ENCODE data around the gene DNAJC13. TPM values are rescaled to one million over a fixed set of nuclear protein-coding genes. Genes with fewer than 3 reads are reported as not detected.

Gene DNAJC13
- total RNA-seq, 4 donors from 2014 or later = 43.1 to 52.4 (median 48.8) TPM

GRCh38 chr3:132488151-132488550 is 70.8 kb downstream of the DNAJC13 start:
- peaks cover 36 to 98% (median 66%) of the 10 kb centered on the region in 4 donors for H3K36me3 ChIP-seq
- intact Hi-C loops (cut with DNase I) = no loop called here
- DNase-seq (ENCODE audit: extremely low spot score) = no peak
- H3K27ac ChIP-seq (replicated peaks in 1 of 4) = no peak overlapping the region
- H3K4me1 ChIP-seq = no peaks in the 10 kb centered on the region
- no peaks in the 10 kb centered on the region for H3K9me3 ChIP-seq
- H3K4me3 ChIP-seq = no peak overlapping the region
- no peaks in the 10 kb centered on the region for H3K27me3 ChIP-seq
- TF ChIP-seq EP300 (IDR thresholded peaks at IDR 0.05) (no peak), POLR2A (IDR thresholded peaks at IDR 0.05; ENCODE audit: low read depth) (no peak), POLR2AphosphoS5 (IDR thresholded peaks at IDR 0.05) (no peak)
- TF ChIP-seq, protein P1, sequence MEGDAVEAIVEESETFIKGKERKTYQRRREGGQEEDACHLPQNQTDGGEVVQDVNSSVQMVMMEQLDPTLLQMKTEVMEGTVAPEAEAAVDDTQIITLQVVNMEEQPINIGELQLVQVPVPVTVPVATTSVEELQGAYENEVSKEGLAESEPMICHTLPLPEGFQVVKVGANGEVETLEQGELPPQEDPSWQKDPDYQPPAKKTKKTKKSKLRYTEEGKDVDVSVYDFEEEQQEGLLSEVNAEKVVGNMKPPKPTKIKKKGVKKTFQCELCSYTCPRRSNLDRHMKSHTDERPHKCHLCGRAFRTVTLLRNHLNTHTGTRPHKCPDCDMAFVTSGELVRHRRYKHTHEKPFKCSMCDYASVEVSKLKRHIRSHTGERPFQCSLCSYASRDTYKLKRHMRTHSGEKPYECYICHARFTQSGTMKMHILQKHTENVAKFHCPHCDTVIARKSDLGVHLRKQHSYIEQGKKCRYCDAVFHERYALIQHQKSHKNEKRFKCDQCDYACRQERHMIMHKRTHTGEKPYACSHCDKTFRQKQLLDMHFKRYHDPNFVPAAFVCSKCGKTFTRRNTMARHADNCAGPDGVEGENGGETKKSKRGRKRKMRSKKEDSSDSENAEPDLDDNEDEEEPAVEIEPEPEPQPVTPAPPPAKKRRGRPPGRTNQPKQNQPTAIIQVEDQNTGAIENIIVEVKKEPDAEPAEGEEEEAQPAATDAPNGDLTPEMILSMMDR (IDR thresholded peaks at IDR 0.05) = no peak
- 94% methylated on average over 2 of the region's 2 CpGs for WGBS

GRCh38 chr3:132499071-132499470 is 81.8 kb downstream of the DNAJC13 start:
- WGBS = 95% methylated on average over 3 of the region's 3 CpGs
- Histone ChIP-seq H3K27ac (replicated peaks in 1 of 4) (no peak overlapping the region), H3K36me3 (peaks cover 63 to 98% (median 83%) of the 10 kb centered on the region in 4 donors), H3K9me3 (no peaks in the 10 kb centered on the region), H3K27me3 (no peaks in the 10 kb centered on the region), H3K4me3 (no peak overlapping the region), H3K4me1 (no peaks in the 10 kb centered on the region)
- TF ChIP-seq POLR2A (IDR thresholded peaks at IDR 0.05; ENCODE audit: low read depth) = no peak
- no peak for TF ChIP-seq POLR2AphosphoS5 (IDR thresholded peaks at IDR 0.05)
- TF ChIP-seq, protein P1 (IDR thresholded peaks at IDR 0.05) = no peak
- TF ChIP-seq EP300 (IDR thresholded peaks at IDR 0.05) = no peak
- intact Hi-C loops (cut with DNase I) = loop anchor here (10.0 kb wide), 1 partner anchor 196 kb away; no protein-coding TSS in a partner anchor
- DNase-seq (ENCODE audit: extremely low spot score) = no peak

DNA sequence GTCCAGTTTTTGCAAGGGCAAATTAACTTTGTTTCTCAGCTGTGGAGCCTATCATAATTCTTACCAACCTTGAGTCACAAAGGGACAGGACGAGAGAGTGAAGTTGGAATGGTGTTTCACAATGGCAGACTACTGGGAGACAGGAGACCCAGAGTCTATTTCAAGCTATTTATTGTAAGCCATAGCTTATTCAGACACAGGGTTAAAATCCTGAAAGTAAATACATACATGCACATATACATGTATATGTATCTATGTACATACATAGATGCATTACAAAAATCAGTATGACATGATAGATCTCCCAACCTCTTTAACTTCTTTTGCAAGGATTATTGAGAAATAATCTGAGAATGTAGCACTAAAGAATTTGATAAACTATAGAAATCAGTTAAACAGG is 86.3 kb downstream of the DNAJC13 start:
- no peak for DNase-seq (ENCODE audit: extremely low spot score)
- H3K4me1 ChIP-seq = no peaks in the 10 kb centered on the region
- intact Hi-C loops (cut with DNase I) = no loop called here
- peaks cover 57 to 99% (median 80%) of the 10 kb centered on the region in 4 donors for H3K36me3 ChIP-seq
- TF ChIP-seq POLR2A (IDR thresholded peaks at IDR 0.05; ENCODE audit: low read depth) (no peak), EP300 (IDR thresholded peaks at IDR 0.05) (no peak), POLR2AphosphoS5 (IDR thresholded peaks at IDR 0.05) (no peak)
- TF ChIP-seq, protein P1 (IDR thresholded peaks at IDR 0.05) = no peak
- no peak overlapping the region for H3K27ac ChIP-seq (replicated peaks in 1 of 4)
- no peaks in the 10 kb centered on the region for H3K9me3 ChIP-seq
- WGBS = 85% methylated on average over 1 of the region's 1 CpG
- no peaks in the 10 kb centered on the region for H3K27me3 ChIP-seq
- H3K4me3 ChIP-seq = no peak overlapping the region

- no peaks in the 10 kb centered on the region for H3K4me1 ChIP-seq
- no peak for DNase-seq (ENCODE audit: extremely low spot score)
- intact Hi-C loops (cut with DNase I) = no loop called here
- no peaks in the 10 kb centered on the region for H3K9me3 ChIP-seq
- H3K27ac ChIP-seq (replicated peaks in 1 of 4) = no peak overlapping the region
- no peak for TF ChIP-seq POLR2A (IDR thresholded peaks at IDR 0.05; ENCODE audit: low read depth)
- no peak for TF ChIP-seq POLR2AphosphoS5 (IDR thresholded peaks at IDR 0.05)
- TF ChIP-seq, protein P1 (IDR thresholded peaks at IDR 0.05) = no peak
- no peak for TF ChIP-seq EP300 (IDR thresholded peaks at IDR 0.05)
- H3K27me3 ChIP-seq = no peaks in the 10 kb centered on the region
- H3K36me3 ChIP-seq = peaks cover 56 to 99% (median 78%) of the 10 kb centered on the region in 4 donors
- H3K4me3 ChIP-seq = no peak overlapping the region
Observed at GRCh38 chr3:132504375-132504933, 87.2 kb downstream of the DNAJC13 start.

DNA sequence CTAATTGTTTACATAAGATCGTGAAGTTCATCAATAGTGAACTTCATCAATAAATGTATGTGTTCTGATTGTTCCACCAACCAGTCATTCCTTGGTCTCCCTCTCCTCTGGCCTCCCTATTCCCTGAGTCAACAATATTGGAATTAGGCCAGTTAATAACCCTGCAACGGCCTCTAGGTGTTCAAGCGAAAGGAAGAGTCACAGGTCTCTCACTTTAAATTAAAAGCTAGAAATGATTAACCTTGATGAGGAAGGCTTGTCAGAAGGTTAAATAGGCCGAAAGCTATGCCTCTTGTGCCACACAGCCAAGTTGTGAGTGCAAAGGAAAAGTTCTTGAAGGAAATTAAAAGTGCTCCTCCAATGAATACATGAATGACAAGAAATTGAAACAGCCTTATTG is 90.4 kb downstream of the DNAJC13 start:
- 96% methylated on average over 4 of the region's 4 CpGs for WGBS
- intact Hi-C loops (cut with DNase I) = no loop called here
- Histone ChIP-seq H3K27me3 (no peaks in the 10 kb centered on the region), H3K27ac (replicated peaks in 1 of 4) (no peak overlapping the region), H3K9me3 (no peaks in the 10 kb centered on the region), H3K4me1 (no peaks in the 10 kb centered on the region), H3K4me3 (no peak overlapping the region), H3K36me3 (peaks cover 36 to 97% (median 66%) of the 10 kb centered on the region in 4 donors)
- no peak for DNase-seq (ENCODE audit: extremely low spot score)
- TF ChIP-seq POLR2AphosphoS5 (IDR thresholded peaks at IDR 0.05) (no peak), EP300 (IDR thresholded peaks at IDR 0.05) (no peak), POLR2A (IDR thresholded peaks at IDR 0.05; ENCODE audit: low read depth) (no peak)
- TF ChIP-seq, protein P1 (IDR thresholded peaks at IDR 0.05) = no peak

All from esophagus muscularis mucosa (tissue), 4 donors.